PFSK-1 (cell line): ENCODE data around the gene TMEM196.

Experiments used
- FOXP2 ChIP-seq: optimal IDR thresholded peaks from 2 replicates; pipeline ENCODE3; 2011; ENCODE audit warnings: borderline replicate concordance, control low read depth, inconsistent platforms; ENCODE audit not compliant: insufficient read depth; ENCODE audit errors: extremely low read length, extremely low read depth
- POLR2AphosphoS5 ChIP-seq: IDR thresholded peaks from 2 replicates; pipeline ENCODE4 v1.6.1; 2012; ENCODE audit warnings: low read depth, mild to moderate bottlenecking, control low read depth, low read length, moderate library complexity
- SIN3A ChIP-seq: IDR thresholded peaks from 2 replicates; pipeline ENCODE4 v1.6.1; 2012; ENCODE audit warnings: mild to moderate bottlenecking, low read length, moderate library complexity, borderline replicate concordance; ENCODE audit not compliant: insufficient read depth
- TAF1 ChIP-seq: IDR thresholded peaks from 2 replicates; pipeline ENCODE4 v1.6.1; 2012; ENCODE audit warnings: low read length, control low read depth, borderline replicate concordance; ENCODE audit not compliant: insufficient read depth
- TF ChIP-seq, protein P1 (sequence below), 2 experiments: IDR thresholded peaks; 2 replicates each; pipeline versions ENCODE4 v1.6.1 to v1.8.0; 2011 to 2012; ENCODE audit warnings: low read depth in 2 of 2, low read length in 2 of 2, control low read depth in 1 of 2, inconsistent platforms in 1 of 2, mild to moderate bottlenecking in 1 of 2, moderate library complexity in 1 of 2; ENCODE audit not compliant: insufficient read depth in 1 of 2

The TMEM196 gene

DNA sequence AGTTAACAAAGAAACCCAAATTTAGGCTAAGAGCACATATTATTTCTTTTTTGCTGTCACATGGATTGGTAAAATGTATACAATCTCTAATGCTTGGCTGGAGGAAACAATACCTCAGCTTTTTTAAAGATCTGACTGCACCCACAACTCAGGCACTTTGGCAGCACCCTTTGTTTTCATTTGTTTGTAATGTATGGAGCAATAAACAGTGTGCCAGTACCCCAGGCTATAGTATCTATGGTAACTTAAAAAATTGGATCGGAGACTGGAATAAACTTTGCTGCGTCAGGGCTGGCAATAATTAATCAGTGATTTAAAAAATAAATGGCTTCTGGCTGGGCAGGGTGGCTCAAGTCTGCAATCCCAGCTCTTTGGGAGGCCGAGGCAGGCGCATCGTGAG is 91.8 kb downstream of the TMEM196 start:
- TF ChIP-seq FOXP2: no peak

DNA sequence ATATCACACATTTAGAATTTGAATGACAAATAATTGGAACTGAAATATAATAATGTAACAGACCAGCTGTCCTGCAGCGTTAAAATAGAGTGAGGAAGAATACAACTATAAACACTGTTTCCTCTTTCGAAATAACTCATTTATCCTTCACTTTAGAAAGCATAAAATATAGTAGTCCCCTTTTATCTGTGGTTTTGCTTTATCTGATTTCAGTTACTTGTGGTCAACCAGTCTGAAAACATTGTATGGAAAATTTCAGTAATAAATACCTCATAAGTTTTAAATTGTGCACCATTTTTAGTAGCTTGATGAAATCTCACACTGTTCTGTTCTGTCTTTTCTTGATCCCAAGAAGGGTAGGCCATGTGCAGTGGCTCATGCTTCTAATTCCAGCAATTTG is 96.2 kb downstream of the TMEM196 start:
- TF ChIP-seq FOXP2 (no peak), TAF1 (no peak), SIN3A (no peak), POLR2AphosphoS5 (no peak)
- TF ChIP-seq, protein P1, sequence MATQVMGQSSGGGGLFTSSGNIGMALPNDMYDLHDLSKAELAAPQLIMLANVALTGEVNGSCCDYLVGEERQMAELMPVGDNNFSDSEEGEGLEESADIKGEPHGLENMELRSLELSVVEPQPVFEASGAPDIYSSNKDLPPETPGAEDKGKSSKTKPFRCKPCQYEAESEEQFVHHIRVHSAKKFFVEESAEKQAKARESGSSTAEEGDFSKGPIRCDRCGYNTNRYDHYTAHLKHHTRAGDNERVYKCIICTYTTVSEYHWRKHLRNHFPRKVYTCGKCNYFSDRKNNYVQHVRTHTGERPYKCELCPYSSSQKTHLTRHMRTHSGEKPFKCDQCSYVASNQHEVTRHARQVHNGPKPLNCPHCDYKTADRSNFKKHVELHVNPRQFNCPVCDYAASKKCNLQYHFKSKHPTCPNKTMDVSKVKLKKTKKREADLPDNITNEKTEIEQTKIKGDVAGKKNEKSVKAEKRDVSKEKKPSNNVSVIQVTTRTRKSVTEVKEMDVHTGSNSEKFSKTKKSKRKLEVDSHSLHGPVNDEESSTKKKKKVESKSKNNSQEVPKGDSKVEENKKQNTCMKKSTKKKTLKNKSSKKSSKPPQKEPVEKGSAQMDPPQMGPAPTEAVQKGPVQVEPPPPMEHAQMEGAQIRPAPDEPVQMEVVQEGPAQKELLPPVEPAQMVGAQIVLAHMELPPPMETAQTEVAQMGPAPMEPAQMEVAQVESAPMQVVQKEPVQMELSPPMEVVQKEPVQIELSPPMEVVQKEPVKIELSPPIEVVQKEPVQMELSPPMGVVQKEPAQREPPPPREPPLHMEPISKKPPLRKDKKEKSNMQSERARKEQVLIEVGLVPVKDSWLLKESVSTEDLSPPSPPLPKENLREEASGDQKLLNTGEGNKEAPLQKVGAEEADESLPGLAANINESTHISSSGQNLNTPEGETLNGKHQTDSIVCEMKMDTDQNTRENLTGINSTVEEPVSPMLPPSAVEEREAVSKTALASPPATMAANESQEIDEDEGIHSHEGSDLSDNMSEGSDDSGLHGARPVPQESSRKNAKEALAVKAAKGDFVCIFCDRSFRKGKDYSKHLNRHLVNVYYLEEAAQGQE (IDR thresholded peaks at IDR 0.05; ENCODE audit: insufficient read depth in 1 of 2, low read depth in 2 of 2, low read length in 2 of 2): no peak

DNA sequence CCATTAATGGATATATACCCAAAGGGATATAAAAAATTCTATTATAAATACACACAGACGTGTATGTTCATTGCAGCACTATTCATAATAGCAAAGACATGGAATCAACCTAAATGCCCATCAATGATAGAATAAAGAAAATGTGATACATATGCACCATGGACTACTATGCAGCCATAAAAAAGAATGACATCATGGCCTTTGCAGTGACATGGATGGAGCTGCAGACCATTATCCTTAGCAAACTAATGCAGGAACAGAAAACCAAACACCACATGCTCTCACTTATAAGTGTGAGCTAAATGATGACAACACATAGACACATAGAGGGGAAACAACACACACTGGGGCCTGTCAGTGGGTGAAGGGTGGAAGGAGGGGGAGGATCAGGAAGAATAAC is 97.6 kb downstream of the TMEM196 start:
- TF ChIP-seq FOXP2 (no peak), TAF1 (no peak), POLR2AphosphoS5 (no peak), SIN3A (no peak)
- TF ChIP-seq, protein P1 (IDR thresholded peaks at IDR 0.05; ENCODE audit: insufficient read depth in 1 of 2, low read depth in 2 of 2, low read length in 2 of 2): no peak

DNA sequence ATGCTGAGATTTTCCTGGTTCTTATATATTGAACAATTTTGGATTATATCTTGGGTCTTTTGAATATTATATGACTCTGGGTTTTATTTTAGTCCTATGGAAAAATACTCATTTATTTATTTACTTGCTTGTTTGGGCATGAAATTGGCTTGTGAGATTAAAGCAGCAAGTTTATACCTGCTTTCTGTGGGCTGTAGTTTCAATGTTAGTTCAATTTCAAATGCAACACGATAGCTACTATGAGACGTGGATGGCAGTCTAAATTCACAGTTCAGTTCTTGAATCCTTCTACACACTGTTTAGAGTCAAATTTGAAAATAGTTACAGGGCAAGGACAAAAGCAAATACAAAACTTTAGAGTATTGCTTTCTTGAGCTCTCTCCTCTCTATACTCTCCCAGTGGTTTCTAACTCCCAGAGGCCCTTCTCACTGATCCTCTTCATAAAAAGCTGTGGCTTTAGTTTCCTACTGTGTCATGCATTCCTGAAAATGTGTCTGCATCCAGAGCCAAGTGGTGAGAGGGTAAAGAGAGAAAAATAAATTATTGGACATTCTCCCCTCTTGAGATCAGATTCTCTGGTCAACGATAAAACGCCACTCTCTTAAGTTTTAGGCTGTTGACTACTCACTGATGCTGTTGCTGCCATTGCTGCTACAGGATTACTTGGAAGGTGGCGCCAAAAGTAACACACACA is 99.0 kb downstream of the TMEM196 start:
- TF ChIP-seq FOXP2 (no peak), SIN3A (no peak), POLR2AphosphoS5 (no peak), TAF1 (no peak)
- TF ChIP-seq, protein P1 (IDR thresholded peaks at IDR 0.05; ENCODE audit: insufficient read depth in 1 of 2, low read depth in 2 of 2, low read length in 2 of 2): no peak

DNA sequence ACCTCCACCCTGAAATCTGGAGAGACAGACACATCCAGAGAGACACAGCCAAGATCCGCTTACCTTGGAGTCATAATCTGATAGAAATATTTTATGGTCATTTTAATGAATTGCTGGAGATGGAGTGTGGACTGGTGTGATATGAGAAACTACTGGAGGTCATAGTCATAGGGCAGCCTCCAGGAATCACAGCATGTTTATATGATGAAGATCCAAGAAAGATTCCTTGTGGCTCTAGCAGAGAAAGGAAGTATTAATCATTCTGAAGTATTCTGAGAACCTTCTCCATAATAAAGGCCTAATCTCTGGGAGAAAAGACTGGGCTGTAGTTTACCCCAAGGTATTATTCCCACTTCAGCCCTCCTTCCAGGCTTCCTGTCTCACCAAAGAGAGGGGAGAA is 102.6 kb downstream of the TMEM196 start:
- TF ChIP-seq POLR2AphosphoS5 (no peak), FOXP2 (no peak), TAF1 (no peak), SIN3A (no peak)
- TF ChIP-seq, protein P1 (IDR thresholded peaks at IDR 0.05; ENCODE audit: insufficient read depth in 1 of 2, low read depth in 2 of 2, low read length in 2 of 2): no peak
